Stimulated activated naive B cell treated with anti-CD40 and anti-IgM and Interleukin-4, amounts not matched to agents 10 μg/mL and 1 μg/mL and 100 μg/mL, for 72 hours (primary cell): ENCODE data around the gene VAV2.
A peak's percentile ranks its signal among the peaks of the same experiment; 100 is the strongest.

ENCODE experiments used
- ATAC-seq, 2 donors: fragments of 150-1000 bp; cut with Tn5 transposase; replicated peaks; 2 replicates each; pipeline ENCODE4 v1.10.0; 2021; ENCODE audit warnings: moderate library complexity in 1 of 2
- DNase-seq: peaks from one replicate; pipeline ENCODE4 v3.0.0; 2021
- H3K27ac Mint-ChIP-seq: one replicate; pipeline ENCODE4 v1.8.0; 2022; ENCODE audit warnings: mild to moderate bottlenecking, mixed read lengths
- H3K27me3 Mint-ChIP-seq, 2 donors: one replicate each; pipeline ENCODE4 v1.8.0; 2022; ENCODE audit warnings: mixed read lengths in 2 of 2
- H3K36me3 Mint-ChIP-seq, 2 donors: one replicate each; pipeline ENCODE4 v1.8.0; 2022; ENCODE audit warnings: mixed read lengths in 2 of 2, mild to moderate bottlenecking in 1 of 2
- H3K4me1 Mint-ChIP-seq, 2 donors: one replicate each; pipeline ENCODE4 v1.8.0; 2022; ENCODE audit warnings: mixed read lengths in 2 of 2, mild to moderate bottlenecking in 1 of 2
- H3K4me3 Mint-ChIP-seq, 2 donors: one replicate each; pipeline ENCODE4 v1.8.0; 2022; ENCODE audit warnings: mild to moderate bottlenecking in 2 of 2, mixed read lengths in 2 of 2, moderate library complexity in 1 of 2
- H3K9me3 Mint-ChIP-seq, 2 donors: one replicate each; pipeline ENCODE4 v1.8.0; 2022; ENCODE audit warnings: mixed read lengths in 2 of 2, mild to moderate bottlenecking in 1 of 2

The VAV2 gene

GRCh38 chr9:133848471-133849109, 143.5 kb downstream of the VAV2 start:
- Mint-ChIP-seq H3K27ac (peak overlapping the region; percentile 54), H3K27me3 (no peaks in the 10 kb centered on the region), H3K4me3 (no peak overlapping the region), H3K4me1 (peaks cover 46 to 78% of the 10 kb centered on the region in 2 donors), H3K9me3 (peaks cover 0 to 7% of the 10 kb centered on the region in 2 donors), H3K36me3 (peaks cover 31 to 60% of the 10 kb centered on the region in 2 donors)
- no peak for ATAC-seq
- DNase-seq = no peak

DNA sequence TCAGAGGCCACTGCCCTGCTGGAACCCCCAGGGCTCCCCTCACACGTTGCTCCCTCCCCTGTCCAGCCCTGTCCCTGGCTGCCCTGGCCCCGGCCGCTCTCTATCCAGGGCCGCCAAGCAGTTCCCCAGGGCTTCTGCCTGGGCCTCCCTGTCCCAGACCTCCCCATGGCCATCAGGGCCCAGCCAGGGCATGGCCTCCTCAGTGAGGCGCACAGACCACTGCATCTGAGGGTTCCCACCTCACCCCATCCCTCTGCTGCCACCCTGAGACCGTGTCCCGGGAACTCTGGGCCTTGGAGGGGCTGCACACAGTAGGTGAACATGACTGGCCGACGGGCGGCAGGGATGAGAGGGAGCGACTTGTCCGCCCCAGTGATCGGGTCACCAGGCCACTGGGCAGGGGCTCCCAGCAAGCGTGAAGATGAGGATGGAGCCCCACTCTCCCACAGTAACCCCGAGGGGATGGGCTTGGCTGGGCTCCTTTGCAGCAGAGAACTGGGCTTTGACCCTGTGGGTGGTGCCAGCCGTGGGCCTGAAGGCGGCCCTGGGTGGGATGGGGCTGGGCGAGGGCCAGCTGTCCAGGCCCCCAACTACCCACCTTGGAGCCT, 145.5 kb downstream of the VAV2 start:
- no peak for DNase-seq
- peaks cover 40 to 69% of the 10 kb centered on the region in 2 donors for H3K4me1 Mint-ChIP-seq
- H3K36me3 Mint-ChIP-seq = peaks cover 23 to 52% of the 10 kb centered on the region in 2 donors
- peaks cover 0 to 3% of the 10 kb centered on the region in 2 donors for H3K9me3 Mint-ChIP-seq
- H3K4me3 Mint-ChIP-seq = no peak overlapping the region
- no peak for ATAC-seq
- no peaks in the 10 kb centered on the region for H3K27me3 Mint-ChIP-seq
- H3K27ac Mint-ChIP-seq = peak overlapping the region; percentile 77

DNA sequence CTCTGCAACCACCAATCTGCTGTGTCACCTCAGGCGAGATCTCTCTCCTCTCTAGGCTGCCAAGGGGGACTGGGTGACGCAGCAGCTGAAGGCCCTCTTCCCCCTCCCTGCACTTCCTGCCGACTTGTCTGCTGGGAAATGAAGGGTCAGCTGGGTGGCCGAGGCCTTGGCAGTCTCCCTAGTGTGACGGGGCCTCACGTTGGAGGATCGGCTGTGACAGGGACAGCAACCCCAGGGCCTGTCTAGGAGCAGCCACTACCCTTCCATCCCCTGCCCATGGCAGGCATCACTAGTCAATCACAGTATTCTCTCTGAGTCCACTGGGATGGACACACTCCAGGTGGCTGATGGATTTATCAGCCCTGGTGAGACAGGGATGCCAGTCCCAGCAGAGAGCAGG, 146.7 kb downstream of the VAV2 start:
- ATAC-seq (peak; percentile 69 to 73), DNase-seq (no peak)
- Mint-ChIP-seq H3K4me1 (peaks cover 35 to 68% of the 10 kb centered on the region in 2 donors), H3K27ac (peak overlapping the region; percentile 73), H3K36me3 (peaks cover 24 to 44% of the 10 kb centered on the region in 2 donors), H3K27me3 (no peaks in the 10 kb centered on the region), H3K9me3 (no peaks in the 10 kb centered on the region), H3K4me3 (peak overlapping the region; percentile 61 to 72)

- DNase-seq (no peak), ATAC-seq (peak; percentile 30 to 35)
- H3K27ac Mint-ChIP-seq = peak overlapping the region; percentile 73
- H3K4me1 Mint-ChIP-seq = peaks cover 36 to 68% of the 10 kb centered on the region in 2 donors
- H3K36me3 Mint-ChIP-seq = peaks cover 25 to 39% of the 10 kb centered on the region in 2 donors
- no peaks in the 10 kb centered on the region for H3K9me3 Mint-ChIP-seq
- H3K4me3 Mint-ChIP-seq = peak overlapping the region; percentile 44 to 72
- no peaks in the 10 kb centered on the region for H3K27me3 Mint-ChIP-seq
These were observed 147.2 kb downstream of the VAV2 start for GRCh38 chr9:133844881-133845410.

DNA sequence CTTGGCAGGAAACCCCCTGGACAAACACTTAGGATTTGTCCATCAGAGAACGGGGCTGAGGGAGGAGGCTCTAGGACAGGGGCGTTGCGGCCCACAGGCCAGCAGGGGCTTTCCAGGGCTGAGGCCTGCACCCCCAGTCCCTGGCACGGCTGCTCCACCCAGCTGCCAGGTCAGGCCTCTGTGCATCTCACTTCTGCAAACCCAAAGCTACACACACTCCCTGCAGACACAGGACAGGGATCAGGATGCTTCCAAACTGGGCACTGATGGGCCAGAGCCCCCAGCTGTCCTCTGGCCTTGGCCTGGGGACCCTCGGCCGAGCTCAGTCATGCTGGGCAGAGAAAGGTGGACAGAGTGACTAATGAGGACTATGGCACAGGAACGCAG, 147.7 kb downstream of the VAV2 start:
- DNase-seq (no peak), ATAC-seq (no peak)
- H3K4me3 Mint-ChIP-seq = peak overlapping the region; percentile 44 to 72
- no peaks in the 10 kb centered on the region for H3K27me3 Mint-ChIP-seq
- H3K4me1 Mint-ChIP-seq = peaks cover 32 to 68% of the 10 kb centered on the region in 2 donors
- H3K9me3 Mint-ChIP-seq = no peaks in the 10 kb centered on the region
- H3K36me3 Mint-ChIP-seq = peaks cover 23 to 34% of the 10 kb centered on the region in 2 donors
- peak overlapping the region; percentile 37 for H3K27ac Mint-ChIP-seq

GRCh38 chr9:133843751-133844397, 148.2 kb downstream of the VAV2 start:
- peak overlapping the region; percentile 5 to 41 for H3K4me3 Mint-ChIP-seq
- no peak for DNase-seq
- H3K27ac Mint-ChIP-seq = no peak overlapping the region
- H3K9me3 Mint-ChIP-seq = no peaks in the 10 kb centered on the region
- peaks cover 26 to 37% of the 10 kb centered on the region in 2 donors for H3K36me3 Mint-ChIP-seq
- ATAC-seq = no peak
- no peaks in the 10 kb centered on the region for H3K27me3 Mint-ChIP-seq
- H3K4me1 Mint-ChIP-seq = peaks cover 36 to 73% of the 10 kb centered on the region in 2 donors

DNA sequence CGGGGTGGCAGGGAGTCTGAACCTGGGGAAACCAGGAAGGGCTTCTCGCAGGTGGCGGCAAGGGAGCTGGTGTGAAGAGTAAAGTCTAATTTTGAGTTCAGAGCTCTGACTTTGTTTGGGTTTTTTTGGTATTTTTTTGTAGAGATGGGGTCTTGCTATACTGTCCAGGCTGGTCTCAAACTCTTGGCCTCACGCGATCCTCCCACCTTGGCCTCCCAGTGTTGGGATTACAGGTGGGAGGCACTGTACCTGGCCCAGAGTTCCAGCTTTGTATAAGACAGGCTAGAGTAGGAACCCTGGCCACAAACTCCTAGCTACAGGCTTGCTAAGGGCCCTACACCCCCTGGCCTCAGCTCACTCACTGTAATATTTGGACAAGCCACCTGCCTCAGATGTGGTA, 148.9 kb downstream of the VAV2 start:
- H3K27ac Mint-ChIP-seq = no peak overlapping the region
- no peaks in the 10 kb centered on the region for H3K9me3 Mint-ChIP-seq
- ATAC-seq = no peak
- peak overlapping the region in 1 of 2 donors; percentile 5 for H3K4me3 Mint-ChIP-seq
- no peaks in the 10 kb centered on the region for H3K27me3 Mint-ChIP-seq
- DNase-seq = no peak
- H3K36me3 Mint-ChIP-seq = peaks cover 27 to 37% of the 10 kb centered on the region in 2 donors
- H3K4me1 Mint-ChIP-seq = peaks cover 37 to 74% of the 10 kb centered on the region in 2 donors

- Mint-ChIP-seq H3K27me3 (no peaks in the 10 kb centered on the region), H3K36me3 (peaks cover 27 to 38% of the 10 kb centered on the region in 2 donors), H3K9me3 (no peaks in the 10 kb centered on the region), H3K4me1 (peaks cover 41 to 78% of the 10 kb centered on the region in 2 donors), H3K4me3 (no peak overlapping the region), H3K27ac (peak overlapping the region; percentile 59)
- ATAC-seq = no peak
- DNase-seq = no peak
These were observed 149.3 kb downstream of the VAV2 start for GRCh38 chr9:133842721-133843227.

GRCh38 chr9:133842174-133842573, 149.9 kb downstream of the VAV2 start:
- no peak for ATAC-seq
- Mint-ChIP-seq H3K4me1 (peaks cover 43 to 74% of the 10 kb centered on the region in 2 donors), H3K36me3 (peaks cover 26 to 38% of the 10 kb centered on the region in 2 donors), H3K27me3 (no peaks in the 10 kb centered on the region), H3K4me3 (no peak overlapping the region), H3K27ac (peak overlapping the region; percentile 59), H3K9me3 (no peaks in the 10 kb centered on the region)
- DNase-seq = no peak

DNA sequence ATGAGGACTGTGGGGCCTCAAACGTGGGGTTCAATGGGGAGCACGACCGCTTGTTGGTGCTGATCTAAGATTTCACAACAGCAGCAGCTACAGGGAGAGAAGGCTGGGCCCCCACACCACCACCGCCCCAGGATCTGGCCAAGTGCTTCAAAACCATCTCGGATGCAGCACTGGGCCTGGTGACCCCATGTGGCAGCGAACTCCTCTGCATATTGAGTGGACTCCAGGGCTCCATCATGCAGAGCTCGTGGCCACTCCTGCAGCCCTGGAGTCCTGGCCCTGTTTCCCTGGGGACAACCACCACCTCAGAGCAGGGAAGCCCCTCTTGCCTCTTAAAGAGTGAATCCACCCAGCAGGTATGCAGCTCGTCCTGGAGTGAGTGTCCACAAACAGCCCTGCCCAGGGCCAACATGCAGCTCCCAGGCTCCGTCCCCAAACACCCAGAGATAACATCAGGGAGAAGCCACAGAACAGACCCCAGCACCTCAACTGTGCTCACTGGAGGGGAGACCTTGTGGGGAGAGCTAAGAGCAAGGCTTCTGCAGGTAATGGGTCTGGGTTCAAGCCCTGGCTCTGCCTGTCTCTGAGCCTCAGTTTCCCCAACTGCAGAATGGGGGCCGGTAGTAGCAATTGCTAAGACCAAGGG, 150.8 kb downstream of the VAV2 start:
- DNase-seq (no peak), ATAC-seq (no peak)
- Mint-ChIP-seq H3K27ac (peak overlapping the region; percentile 25), H3K27me3 (no peaks in the 10 kb centered on the region), H3K4me1 (peaks cover 37 to 74% of the 10 kb centered on the region in 2 donors), H3K4me3 (no peak overlapping the region), H3K9me3 (no peaks in the 10 kb centered on the region), H3K36me3 (peaks cover 21 to 34% of the 10 kb centered on the region in 2 donors)

DNA sequence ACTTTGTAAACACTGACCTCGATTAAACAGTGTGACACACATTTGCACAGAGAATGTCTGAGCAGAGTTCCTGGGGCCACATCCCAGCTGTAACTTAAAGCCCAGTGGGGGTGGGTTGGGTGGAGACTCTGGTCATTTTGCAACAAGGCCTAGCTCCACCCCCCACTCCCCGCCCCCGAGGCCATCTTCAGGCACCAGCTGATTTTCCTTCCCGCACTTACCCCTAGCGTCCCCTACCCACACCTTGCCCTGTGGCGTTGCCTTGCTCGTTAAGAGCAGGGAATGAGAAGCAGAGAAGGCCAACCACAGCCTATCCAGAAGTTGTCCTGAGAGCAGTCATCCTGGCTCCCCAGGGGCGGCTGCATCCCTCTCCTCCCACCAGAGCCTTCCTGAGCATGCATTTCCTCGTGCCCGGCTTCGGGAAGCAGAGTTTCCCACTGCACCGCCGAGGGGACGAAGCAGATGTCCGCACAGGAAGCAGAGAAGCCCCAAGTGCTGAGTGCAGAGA, 152.2 kb downstream of the VAV2 start:
- Mint-ChIP-seq H3K27ac (peak overlapping the region; percentile 73), H3K4me1 (peaks cover 30 to 64% of the 10 kb centered on the region in 2 donors), H3K4me3 (no peak overlapping the region), H3K36me3 (peaks cover 21 to 34% of the 10 kb centered on the region in 2 donors), H3K27me3 (no peaks in the 10 kb centered on the region), H3K9me3 (no peaks in the 10 kb centered on the region)
- no peak for ATAC-seq
- no peak for DNase-seq

- peaks cover 27 to 58% of the 10 kb centered on the region in 2 donors for H3K4me1 Mint-ChIP-seq
- no peak for ATAC-seq
- no peak overlapping the region for H3K4me3 Mint-ChIP-seq
- H3K27ac Mint-ChIP-seq = no peak overlapping the region
- no peaks in the 10 kb centered on the region for H3K9me3 Mint-ChIP-seq
- no peaks in the 10 kb centered on the region for H3K27me3 Mint-ChIP-seq
- peaks cover 21 to 34% of the 10 kb centered on the region in 2 donors for H3K36me3 Mint-ChIP-seq
- no peak for DNase-seq
These were observed 153.1 kb downstream of the VAV2 start for GRCh38 chr9:133838859-133839507.
